ENCODE results near the gene TMEM120B.

GRCh38 chr12:121801595-121802484, 89.3 kb downstream of the TMEM120B start:
- TF ChIP-seq, protein P1, sequence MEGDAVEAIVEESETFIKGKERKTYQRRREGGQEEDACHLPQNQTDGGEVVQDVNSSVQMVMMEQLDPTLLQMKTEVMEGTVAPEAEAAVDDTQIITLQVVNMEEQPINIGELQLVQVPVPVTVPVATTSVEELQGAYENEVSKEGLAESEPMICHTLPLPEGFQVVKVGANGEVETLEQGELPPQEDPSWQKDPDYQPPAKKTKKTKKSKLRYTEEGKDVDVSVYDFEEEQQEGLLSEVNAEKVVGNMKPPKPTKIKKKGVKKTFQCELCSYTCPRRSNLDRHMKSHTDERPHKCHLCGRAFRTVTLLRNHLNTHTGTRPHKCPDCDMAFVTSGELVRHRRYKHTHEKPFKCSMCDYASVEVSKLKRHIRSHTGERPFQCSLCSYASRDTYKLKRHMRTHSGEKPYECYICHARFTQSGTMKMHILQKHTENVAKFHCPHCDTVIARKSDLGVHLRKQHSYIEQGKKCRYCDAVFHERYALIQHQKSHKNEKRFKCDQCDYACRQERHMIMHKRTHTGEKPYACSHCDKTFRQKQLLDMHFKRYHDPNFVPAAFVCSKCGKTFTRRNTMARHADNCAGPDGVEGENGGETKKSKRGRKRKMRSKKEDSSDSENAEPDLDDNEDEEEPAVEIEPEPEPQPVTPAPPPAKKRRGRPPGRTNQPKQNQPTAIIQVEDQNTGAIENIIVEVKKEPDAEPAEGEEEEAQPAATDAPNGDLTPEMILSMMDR (IDR thresholded peaks at IDR 0.05) = no peak
- TF ChIP-seq POLR2A (IDR thresholded peaks at IDR 0.05) (no peak), POLR2AphosphoS5 (IDR thresholded peaks at IDR 0.05) (no peak)

All from breast epithelium (tissue), 3 donors.